Karpas-422 (cell line): ENCODE results near the gene SLC6A1. TPM values are rescaled to one million over a fixed set of nuclear protein-coding genes. Genes with fewer than 3 reads are reported as not detected.

ENCODE experiments used
- DNase-seq: peaks from one replicate; pipeline ENCODE4 v3.0.0-alpha.2; 2015
- H2AFZ ChIP-seq: fragments of 200-600 bp; sonication (generic); 2 replicates; pipeline ENCODE4 v1.6.1; 2014; ENCODE audit warnings: antibody characterized with exemption, low read length, mixed read lengths
- H3K27ac ChIP-seq: fragments of 200-600 bp; sonication (generic); 2 replicates; pipeline ENCODE4 v1.5.1; 2014; ENCODE audit warnings: mild to moderate bottlenecking, low read length, moderate library complexity
- H3K27me3 ChIP-seq: fragments of 200-600 bp; sonication (generic); 2 replicates; pipeline ENCODE4 v1.6.1; 2014; ENCODE audit warnings: low read length, mixed read lengths
- H3K36me3 ChIP-seq: fragments of 200-600 bp; sonication (generic); 2 replicates; pipeline ENCODE4 v1.6.1; 2014; ENCODE audit warnings: low read length, mixed read lengths; ENCODE audit not compliant: insufficient read depth
- H3K4me1 ChIP-seq: fragments of 200-600 bp; sonication (generic); 2 replicates; pipeline ENCODE4 v1.6.1; 2014; ENCODE audit warnings: mild to moderate bottlenecking, low read length, mixed read lengths
- H3K4me2 ChIP-seq: fragments of 200-600 bp; sonication (generic); 2 replicates; pipeline ENCODE4 v1.6.1; 2014; ENCODE audit warnings: low read length, low read depth, mild to moderate bottlenecking; ENCODE audit not compliant: poor library complexity, severe bottlenecking
- H3K4me3 ChIP-seq: fragments of 200-600 bp; sonication (generic); 2 replicates; pipeline ENCODE4 v1.5.1; 2014; ENCODE audit warnings: mild to moderate bottlenecking, antibody characterized with exemption, low read length, mixed read lengths
- H3K79me2 ChIP-seq: fragments of 200-600 bp; sonication (generic); 2 replicates; pipeline ENCODE4 v1.6.1; 2014; ENCODE audit warnings: mild to moderate bottlenecking, low read length, mixed read lengths
- H3K9ac ChIP-seq: fragments of 200-600 bp; sonication (generic); 2 replicates; pipeline ENCODE4 v1.6.0; 2014; ENCODE audit warnings: low read length
- H3K9me2 ChIP-seq: fragments of 200-600 bp; sonication (generic), shearing (Covaris generic); replicated peaks from 2 replicates; pipeline ENCODE4 v1.6.0; 2014; ENCODE audit warnings: mild to moderate bottlenecking, low read length, moderate library complexity; ENCODE audit not compliant: insufficient read depth
- H3K9me3 ChIP-seq: fragments of 300-700, 200-600 bp; sonication (generic); 2 replicates; pipeline ENCODE4 v1.6.1; 2014; ENCODE audit warnings: low read length, mixed read lengths
- H4K20me1 ChIP-seq: fragments of 200-600 bp; sonication (generic); 2 replicates; pipeline ENCODE4 v1.6.1; 2014; ENCODE audit warnings: mild to moderate bottlenecking, antibody characterized with exemption, low read length, low read depth; ENCODE audit not compliant: insufficient read depth
- total RNA-seq: library from RNA; depleted of rRNA; stranded (reverse); fragments of >200 nt; shearing (Covaris generic); gene quantifications from 2 replicates; pipeline ENCODE4 v1.2.3, GENCODE V29; 2014; ENCODE audit warnings: low replicate concordance; rRNA removed

Gene SLC6A1
- total RNA-seq, 1 experiment from 2014 or later = not detected

DNA sequence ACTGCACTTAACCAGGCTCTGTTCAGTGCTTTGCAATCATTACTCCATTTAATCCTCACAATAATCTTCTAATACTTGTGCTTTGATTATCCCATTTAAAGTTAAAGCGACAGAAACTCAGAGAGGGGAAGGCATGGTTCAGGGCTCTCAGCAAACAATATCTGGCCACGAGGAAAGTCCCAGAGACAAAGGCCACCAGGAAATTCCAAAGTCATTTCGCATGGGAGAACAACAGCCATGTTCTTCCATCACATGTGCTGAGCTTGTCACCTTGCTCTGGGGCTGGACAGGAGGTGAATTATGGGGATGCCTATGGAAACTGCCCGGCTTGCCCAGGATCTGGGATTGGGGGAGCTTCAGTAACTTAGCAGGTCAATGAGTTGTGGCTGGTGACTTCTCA is 95.5 kb downstream of the SLC6A1 start:
- no peak overlapping the region for H3K4me2 ChIP-seq
- H3K9ac ChIP-seq = no peak overlapping the region
- H3K4me1 ChIP-seq = no peaks in the 10 kb centered on the region
- no peak for DNase-seq
- H4K20me1 ChIP-seq = no peaks in the 10 kb centered on the region
- H3K9me3 ChIP-seq = no peaks in the 10 kb centered on the region
- H3K79me2 ChIP-seq = no peaks in the 10 kb centered on the region
- H3K4me3 ChIP-seq = no peak overlapping the region
- no peak overlapping the region for H2AFZ ChIP-seq
- no peaks in the 10 kb centered on the region for H3K9me2 ChIP-seq
- H3K27me3 ChIP-seq = no peaks in the 10 kb centered on the region
- no peaks in the 10 kb centered on the region for H3K36me3 ChIP-seq
- no peak overlapping the region for H3K27ac ChIP-seq

- DNase-seq = no peak
- Histone ChIP-seq H4K20me1 (no peaks in the 10 kb centered on the region), H3K27me3 (no peaks in the 10 kb centered on the region), H3K79me2 (no peaks in the 10 kb centered on the region), H3K9me2 (no peaks in the 10 kb centered on the region), H3K4me2 (no peak overlapping the region), H3K4me1 (no peaks in the 10 kb centered on the region), H3K9ac (no peak overlapping the region), H3K4me3 (no peak overlapping the region), H3K27ac (no peak overlapping the region), H2AFZ (no peak overlapping the region), H3K36me3 (no peaks in the 10 kb centered on the region), H3K9me3 (no peaks in the 10 kb centered on the region)
Observed at GRCh38 chr3:11088831-11089230, 96.3 kb downstream of the SLC6A1 start.

Other genes starting within 250 kb of the SLC6A1 start
- gene SLC6A11, start 176.5 kb upstream of the SLC6A1 start, total RNA-seq = not detected in 2 replicates
- 6.2 and 9.6 TPM in 2 replicates for gene HRH1, start 161.7 kb downstream of the SLC6A1 start, total RNA-seq